ENCODE measurements around the gene FAH. TPM values are rescaled to one million over a fixed set of nuclear protein-coding genes. Genes with fewer than 3 reads are reported as not detected.

Gene FAH
- total RNA-seq, 1 donor from 2014 or later, result 21.0 TPM

GRCh38 chr15:80185152-80185551, 32.4 kb downstream of the FAH start:
- intact Hi-C loops (cut with DNase I), result no loop called here
- no peak for DNase-seq (ENCODE audit: low spot score)
- ATAC-seq, result no peak

GRCh38 chr15:80186066-80186465, 33.3 kb downstream of the FAH start:
- intact Hi-C loops (cut with DNase I), result no loop called here
- ATAC-seq (no peak), DNase-seq (ENCODE audit: low spot score) (no peak)

DNA sequence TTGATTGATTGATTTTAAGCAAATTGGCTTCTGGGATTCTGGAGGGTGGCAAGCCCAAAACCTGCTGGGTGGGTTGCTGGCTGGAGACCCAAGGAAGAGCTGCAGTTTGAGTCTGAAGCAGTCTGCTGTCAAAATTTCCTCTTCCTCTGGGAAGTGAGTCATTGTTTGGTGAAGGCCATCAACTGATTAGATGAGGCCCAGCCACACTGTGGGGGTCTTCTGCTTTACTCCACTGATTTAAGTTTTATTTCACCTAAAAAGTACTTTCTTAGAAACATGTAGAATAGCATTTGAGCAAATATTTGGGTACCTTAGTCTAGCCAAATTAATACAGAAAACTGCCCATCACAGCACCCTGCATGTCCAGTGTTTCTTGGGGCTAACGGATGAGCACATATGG, 33.8 kb downstream of the FAH start:
- intact Hi-C loops (cut with DNase I), result no loop called here
- ATAC-seq (no peak), DNase-seq (ENCODE audit: low spot score) (no peak)

GRCh38 chr15:80188251-80188650, 35.5 kb downstream of the FAH start:
- intact Hi-C loops (cut with DNase I), result no loop called here
- DNase-seq (ENCODE audit: low spot score), result no peak
- ATAC-seq, result no peak

GRCh38 chr15:80191198-80191597, 38.4 kb downstream of the FAH start:
- DNase-seq (ENCODE audit: low spot score) (no peak), ATAC-seq (no peak)
- intact Hi-C loops (cut with DNase I), result no loop called here

- ATAC-seq (no peak), DNase-seq (ENCODE audit: low spot score) (no peak)
- intact Hi-C loops (cut with DNase I), result no loop called here
These were observed 39.2 kb downstream of the FAH start for GRCh38 chr15:80191897-80192595.

GRCh38 chr15:80194186-80194585, 41.4 kb downstream of the FAH start:
- intact Hi-C loops (cut with DNase I), result no loop called here

GRCh38 chr15:80194914-80195313, 42.1 kb downstream of the FAH start:
- no peak for ATAC-seq

More at GRCh38 chr15:80194186-80194585, 41.4 kb downstream of the FAH start:
- DNase-seq (ENCODE audit: low spot score), result no peak
- no peak for ATAC-seq

GRCh38 chr15:80199366-80199765, 46.6 kb downstream of the FAH start:
- intact Hi-C loops (cut with DNase I), result no loop called here
- ATAC-seq (no peak), DNase-seq (ENCODE audit: low spot score) (no peak)

More at GRCh38 chr15:80194914-80195313, 42.1 kb downstream of the FAH start:
- no peak for DNase-seq (ENCODE audit: low spot score)
- intact Hi-C loops (cut with DNase I), result no loop called here

- no peak for DNase-seq (ENCODE audit: low spot score)
- ATAC-seq, result no peak
- intact Hi-C loops (cut with DNase I), result no loop called here
These were observed 47.1 kb downstream of the FAH start for GRCh38 chr15:80199869-80200268.

DNA sequence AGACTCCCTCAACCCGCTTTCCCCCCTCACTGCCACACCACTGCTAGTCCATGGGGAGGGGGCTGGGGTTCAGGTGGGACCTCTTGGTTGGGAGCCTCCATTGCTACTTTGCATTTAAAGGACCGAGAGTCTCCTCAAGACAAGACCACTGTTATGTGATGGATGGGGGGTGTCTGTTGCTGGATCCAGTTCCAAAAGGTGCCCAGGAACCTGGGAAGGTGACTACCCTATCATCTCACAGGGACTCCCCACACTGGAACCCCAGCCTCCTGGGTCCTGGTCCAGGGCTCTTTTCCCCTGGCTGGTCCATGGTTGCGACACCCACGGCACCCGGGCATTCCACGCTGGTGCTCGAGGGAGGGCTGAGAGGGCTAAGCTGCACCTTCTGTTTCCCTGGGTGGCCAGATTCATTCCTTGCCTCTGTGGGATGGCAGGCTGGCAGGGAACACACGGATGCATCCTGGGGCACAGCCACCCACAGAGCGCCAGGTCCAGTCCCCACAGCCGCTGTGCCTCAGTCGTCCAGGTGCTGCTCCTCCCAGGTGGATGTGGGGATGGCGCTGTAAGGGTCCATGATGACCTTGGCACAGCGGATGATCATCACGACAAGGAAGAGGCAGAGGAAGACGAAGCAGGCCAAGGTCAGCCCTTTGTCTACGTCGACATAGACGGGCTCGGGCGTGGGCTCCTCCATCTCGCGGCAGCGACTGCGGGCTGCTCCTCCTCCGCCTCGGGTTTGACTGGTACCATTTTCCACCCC, 48.6 kb downstream of the FAH start:
- intact Hi-C loops (cut with DNase I), result no loop called here
- DNase-seq (ENCODE audit: low spot score) (no peak), ATAC-seq (no peak)

- intact Hi-C loops (cut with DNase I), result no loop called here
- DNase-seq (ENCODE audit: low spot score) (no peak), ATAC-seq (no peak)
These were observed 49.2 kb downstream of the FAH start for GRCh38 chr15:80202016-80202315.

- intact Hi-C loops (cut with DNase I), result no loop called here
- DNase-seq (ENCODE audit: low spot score) (no peak), ATAC-seq (no peak)
These were observed 50.0 kb downstream of the FAH start for GRCh38 chr15:80202641-80203360.

GRCh38 chr15:80203361-80203885, 50.6 kb downstream of the FAH start:
- ATAC-seq, result no peak
- intact Hi-C loops (cut with DNase I), result no loop called here
- DNase-seq (ENCODE audit: low spot score), result no peak

DNA sequence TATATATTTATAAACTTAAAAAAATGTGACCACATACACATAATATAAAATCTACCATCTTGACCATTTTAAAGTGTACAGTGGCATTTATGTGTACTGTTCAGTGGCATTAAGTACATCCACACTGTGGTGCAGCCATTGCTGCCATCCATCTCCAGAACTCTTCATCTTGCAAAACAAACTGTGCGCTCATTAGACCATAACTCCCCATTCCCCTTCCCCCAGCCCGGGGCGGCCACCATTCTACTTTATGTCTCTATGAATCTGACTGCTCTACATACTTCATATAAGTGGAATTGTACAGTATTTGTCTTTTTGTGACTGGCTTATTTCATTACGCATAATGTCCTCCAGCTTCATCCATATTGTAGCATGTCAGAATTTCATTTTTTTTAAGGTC, 51.4 kb downstream of the FAH start:
- DNase-seq (ENCODE audit: low spot score), result no peak
- intact Hi-C loops (cut with DNase I), result no loop called here
- ATAC-seq, result no peak

- intact Hi-C loops (cut with DNase I), result no loop called here
- ATAC-seq, result no peak
These were observed 55.1 kb downstream of the FAH start for GRCh38 chr15:80207887-80208286.

GRCh38 chr15:80208758-80209734, 56.2 kb downstream of the FAH start:
- ATAC-seq, result no peak
- DNase-seq (ENCODE audit: low spot score), result no peak
- intact Hi-C loops (cut with DNase I), result no loop called here

More at GRCh38 chr15:80207887-80208286, 55.1 kb downstream of the FAH start:
- no peak for DNase-seq (ENCODE audit: low spot score)

DNA sequence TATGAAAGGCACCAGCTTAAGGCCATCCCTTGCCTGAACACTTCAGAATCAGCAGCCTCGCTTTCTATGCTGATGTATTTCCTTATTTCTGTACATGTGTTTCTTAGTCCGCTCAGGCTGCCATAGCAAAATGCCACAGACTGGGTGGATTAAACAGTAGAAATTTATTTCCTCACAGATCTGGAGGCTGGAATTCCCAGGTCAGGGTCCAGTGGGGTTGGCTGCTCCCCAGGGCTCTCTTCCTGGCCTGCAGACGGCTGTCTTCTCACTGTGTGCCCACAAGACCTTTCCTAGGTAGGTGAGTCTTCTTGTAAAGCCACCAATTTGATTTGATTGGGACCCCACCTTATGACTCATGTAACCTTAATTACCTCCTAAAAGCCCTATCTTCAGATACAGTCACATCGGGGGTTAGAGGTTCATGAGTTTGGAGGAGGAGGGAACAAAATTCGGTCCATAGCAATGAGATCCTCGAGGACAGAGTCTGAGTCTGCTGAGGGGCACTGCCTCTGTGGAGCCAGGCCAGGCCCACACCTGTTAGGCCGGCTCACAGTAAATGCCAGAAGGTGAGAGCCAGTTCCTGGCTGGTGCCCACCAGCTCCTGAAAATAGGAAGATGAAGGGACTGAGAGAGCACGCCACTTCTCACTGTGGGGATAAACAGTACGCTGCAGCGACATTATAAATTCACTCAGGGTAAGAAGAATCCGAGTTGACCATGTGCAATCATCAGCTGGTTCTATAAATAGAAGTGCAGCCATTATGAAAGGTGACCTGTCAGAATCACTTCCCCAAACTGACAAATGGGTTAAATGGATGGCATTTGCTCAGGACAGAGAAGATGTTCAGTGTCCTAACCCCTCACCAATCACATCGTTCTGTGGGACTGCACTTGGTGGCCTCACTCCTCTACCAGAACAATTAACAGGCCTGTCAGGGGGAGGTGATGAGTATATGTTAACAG, 58.1 kb downstream of the FAH start:
- intact Hi-C loops (cut with DNase I), result no loop called here
- ATAC-seq (no peak), DNase-seq (ENCODE audit: low spot score) (no peak)
